Measurements from ENCODE around the gene ARHGEF25. TPM values are rescaled to one million over a fixed set of nuclear protein-coding genes. Genes with fewer than 3 reads are reported as not detected.

Gene ARHGEF25
- total and polyA plus RNA-seq, 7 donors, result 2.9 to 9.2 (median 4.2) TPM

DNA sequence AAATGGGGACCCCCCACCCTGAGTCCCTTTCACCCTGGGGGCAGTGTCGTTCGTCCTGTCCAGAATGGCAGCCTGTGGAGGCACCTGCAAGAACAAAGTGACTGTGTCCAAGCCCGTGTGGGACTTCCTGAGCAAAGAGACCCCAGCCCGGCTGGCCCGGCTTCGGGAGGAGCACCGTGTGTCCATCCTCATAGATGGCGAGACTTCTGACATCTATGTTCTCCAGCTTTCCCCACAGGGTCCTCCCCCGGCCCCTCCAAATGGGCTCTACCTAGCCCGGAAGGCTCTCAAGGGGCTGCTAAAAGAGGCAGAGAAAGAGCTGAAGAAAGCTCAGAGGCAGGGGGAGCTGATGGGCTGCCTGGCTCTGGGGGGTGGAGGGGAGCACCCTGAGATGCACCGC lies 4.4 kb upstream of the ARHGEF25 start:
- Histone ChIP-seq H3K36me3 (ENCODE audit: insufficient read depth in 1 of 2, low read depth in 1 of 2) (peaks cover 0 to 6% of the 10 kb centered on the region in 2 donors), H3K9me3 (no peaks in the 10 kb centered on the region), H3K27me3 (ENCODE audit: insufficient read depth in 3 of 3, low read length in 2 of 3) (peaks cover 0 to 56% (median 25%) of the 10 kb centered on the region in 3 donors), H3K4me1 (peaks cover 5% of the 10 kb centered on the region), H3K27ac (no peak overlapping the region), H3K4me3 (no peak overlapping the region)
- intact Hi-C loops (cut with DNase I), result no loop called here
- peak in 1 of 2 donors; percentile 30 for DNase-seq
- WGBS, 3 donors, result 85 to 86% (median 85%) methylated on average over 10 to 11 of the region's 11 CpGs
- TF ChIP-seq, protein P1, sequence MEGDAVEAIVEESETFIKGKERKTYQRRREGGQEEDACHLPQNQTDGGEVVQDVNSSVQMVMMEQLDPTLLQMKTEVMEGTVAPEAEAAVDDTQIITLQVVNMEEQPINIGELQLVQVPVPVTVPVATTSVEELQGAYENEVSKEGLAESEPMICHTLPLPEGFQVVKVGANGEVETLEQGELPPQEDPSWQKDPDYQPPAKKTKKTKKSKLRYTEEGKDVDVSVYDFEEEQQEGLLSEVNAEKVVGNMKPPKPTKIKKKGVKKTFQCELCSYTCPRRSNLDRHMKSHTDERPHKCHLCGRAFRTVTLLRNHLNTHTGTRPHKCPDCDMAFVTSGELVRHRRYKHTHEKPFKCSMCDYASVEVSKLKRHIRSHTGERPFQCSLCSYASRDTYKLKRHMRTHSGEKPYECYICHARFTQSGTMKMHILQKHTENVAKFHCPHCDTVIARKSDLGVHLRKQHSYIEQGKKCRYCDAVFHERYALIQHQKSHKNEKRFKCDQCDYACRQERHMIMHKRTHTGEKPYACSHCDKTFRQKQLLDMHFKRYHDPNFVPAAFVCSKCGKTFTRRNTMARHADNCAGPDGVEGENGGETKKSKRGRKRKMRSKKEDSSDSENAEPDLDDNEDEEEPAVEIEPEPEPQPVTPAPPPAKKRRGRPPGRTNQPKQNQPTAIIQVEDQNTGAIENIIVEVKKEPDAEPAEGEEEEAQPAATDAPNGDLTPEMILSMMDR (IDR thresholded peaks at IDR 0.05), result no peak
- no peak for ATAC-seq

- WGBS, 3 donors, result 75 to 85% (median 76%) methylated on average over 12 of the region's 12 CpGs
- Histone ChIP-seq H3K27ac (no peak overlapping the region), H3K4me1 (peaks cover 5% of the 10 kb centered on the region), H3K9me3 (no peaks in the 10 kb centered on the region), H3K4me3 (no peak overlapping the region), H3K27me3 (ENCODE audit: insufficient read depth in 3 of 3, low read length in 2 of 3) (peaks cover 0 to 69% (median 30%) of the 10 kb centered on the region in 3 donors), H3K36me3 (ENCODE audit: insufficient read depth in 1 of 2, low read depth in 1 of 2) (no peaks in the 10 kb centered on the region)
- TF ChIP-seq, protein P1 (IDR thresholded peaks at IDR 0.05), result no peak
- no peak for DNase-seq
- ATAC-seq, result no peak
- intact Hi-C loops (cut with DNase I), result no loop called here
These were observed 3.1 kb upstream of the ARHGEF25 start for GRCh38 chr12:57607958-57608663.

DNA sequence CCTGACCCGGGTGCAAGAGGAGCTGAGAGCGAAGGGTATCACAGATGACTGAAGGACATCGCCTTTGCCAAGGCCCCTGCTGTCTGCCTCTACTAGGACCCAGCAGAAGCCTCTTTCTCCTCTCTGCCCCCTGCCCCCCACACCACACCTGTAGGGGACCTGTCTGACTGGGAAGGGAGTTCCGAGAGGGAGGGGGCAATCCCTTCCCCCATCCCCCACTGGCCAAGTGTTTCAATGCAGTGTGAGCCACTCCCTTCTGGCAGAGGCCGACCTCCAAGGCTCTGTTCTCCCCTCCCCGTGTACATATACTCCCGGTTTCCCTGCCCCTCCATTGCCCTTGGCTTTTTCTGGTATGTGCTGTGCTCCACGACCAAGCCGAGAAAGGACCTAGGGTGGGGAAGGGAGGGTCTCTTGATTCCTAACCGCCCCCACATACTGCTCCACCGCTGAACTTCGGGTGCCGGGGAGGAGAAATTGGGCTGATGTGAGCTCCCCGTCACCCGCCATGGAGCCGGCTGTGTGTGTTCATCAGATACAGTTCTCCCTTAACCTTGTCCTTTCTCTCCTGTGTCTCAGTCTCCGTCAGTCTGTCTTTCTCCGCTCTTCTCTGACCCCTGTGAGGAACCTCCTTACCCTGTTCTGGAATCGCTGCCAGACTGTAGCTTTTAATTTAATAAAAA lies 2.0 kb upstream of the ARHGEF25 start:
- peak overlapping the region; percentile 66 for H3K27ac ChIP-seq
- intact Hi-C loops (cut with DNase I), result no loop called here
- H3K27me3 ChIP-seq (ENCODE audit: insufficient read depth in 3 of 3, low read length in 2 of 3), result peaks cover 0 to 79% (median 37%) of the 10 kb centered on the region in 3 donors
- H3K4me3 ChIP-seq, result peak overlapping the region; percentile 70
- H3K36me3 ChIP-seq (ENCODE audit: insufficient read depth in 1 of 2, low read depth in 1 of 2), result no peaks in the 10 kb centered on the region
- peaks cover 5% of the 10 kb centered on the region for H3K4me1 ChIP-seq
- no peak for ATAC-seq
- peak in 1 of 2 donors; percentile 45 for DNase-seq
- 59 to 66% (median 63%) methylated on average over 19 of the region's 19 CpGs for WGBS, 3 donors
- H3K9me3 ChIP-seq, result no peaks in the 10 kb centered on the region
- TF ChIP-seq, protein P1 (IDR thresholded peaks at IDR 0.05), result no peak

- 31 to 34% (median 32%) methylated on average over 33 to 34 of the region's 34 CpGs for WGBS, 3 donors
- peak overlapping the region; percentile 66 for H3K27ac ChIP-seq
- H3K36me3 ChIP-seq (ENCODE audit: insufficient read depth in 1 of 2, low read depth in 1 of 2), result no peaks in the 10 kb centered on the region
- TF ChIP-seq, protein P1 (IDR thresholded peaks at IDR 0.05), result no peak
- peaks cover 5% of the 10 kb centered on the region for H3K4me1 ChIP-seq
- peak in 1 of 4 donors; percentile 39 for ATAC-seq
- H3K4me3 ChIP-seq, result peak overlapping the region; percentile 70
- peaks cover 0 to 76% (median 34%) of the 10 kb centered on the region in 3 donors for H3K27me3 ChIP-seq (ENCODE audit: insufficient read depth in 3 of 3, low read length in 2 of 3)
- no peaks in the 10 kb centered on the region for H3K9me3 ChIP-seq
- intact Hi-C loops (cut with DNase I), result no loop called here
- peak; percentile 32 to 70 for DNase-seq
These were observed 1.3 kb upstream of the ARHGEF25 start for GRCh38 chr12:57609781-57610553.

Measured in psoas muscle (tissue), 8 donors.